Breast epithelium (tissue), 4 donors: ENCODE results near the gene NOS1AP. TPM values are rescaled to one million over a fixed set of nuclear protein-coding genes. Genes with fewer than 3 reads are reported as not detected.

Source experiments
- DNase-seq, 2 donors: peaks; one replicate each; pipeline ENCODE4 v3.0.0-alpha.2; 2019; ENCODE audit warnings: low spot score in 2 of 2
- H3K27ac ChIP-seq, 2 donors: fragments of 200-600 bp; sonication (generic) in 1 of 2; one replicate each; pipeline ENCODE4 v1.5.1; 2016 to 2019; ENCODE audit warnings: mild to moderate bottlenecking in 1 of 2
- H3K27me3 ChIP-seq, 2 donors: fragments of 200-600 bp; sonication (generic) in 1 of 2; one replicate each; pipeline versions ENCODE4 v1.5.1 to v1.6.0; 2017 to 2019; ENCODE audit warnings: control low read depth in 1 of 2, mild to moderate bottlenecking in 1 of 2
- H3K36me3 ChIP-seq: fragments of 200-600 bp; one replicate; pipeline ENCODE4 v1.5.1; 2019
- H3K4me1 ChIP-seq, 2 donors: fragments of 200-600 bp; sonication (generic); one replicate each; pipeline ENCODE4 v1.5.1; 2016 to 2019; ENCODE audit warnings: control low read depth in 1 of 2
- H3K4me3 ChIP-seq, 3 donors: fragments of 200-600 bp; sonication (generic); 1 replicate in 2 of 3; 2 replicates in 1 of 3; pipeline ENCODE4 v1.5.1; 2016 to 2019; ENCODE audit warnings: mild to moderate bottlenecking in 3 of 3, moderate library complexity in 2 of 3
- H3K9me3 ChIP-seq, 2 donors: fragments of 200-600 bp; sonication (generic) in 1 of 2; one replicate each; pipeline ENCODE4 v1.5.1; 2016 to 2019; ENCODE audit warnings: control low read depth in 1 of 2
- POLR2A ChIP-seq: fragments of 450-650 bp; IDR thresholded peaks from one replicate; pipeline ENCODE4 v1.6.1; 2016; ENCODE audit warnings: antibody characterized with exemption, mild to moderate bottlenecking, moderate library complexity
- POLR2AphosphoS5 ChIP-seq, 3 donors: sonication (generic); formaldehyde crosslinking; IDR thresholded peaks; one replicate each; pipeline ENCODE4 v1.6.1; 2017; ENCODE audit warnings: antibody characterized with exemption in 3 of 3
- intact Hi-C: fragments of 100-400 bp; cut with DNase I; formaldehyde crosslinking; loops from one replicate; pipeline ENCODE4 v1.15.1; 2023; ENCODE audit warnings: low total_unique reads
- total RNA-seq, 3 donors: library from RNA; depleted of rRNA; stranded (reverse); fragments of >200 nt; gene quantifications; one replicate each; pipeline ENCODE4 v1.1.0, GENCODE V29; 2016
- TF ChIP-seq, protein P1 (sequence below), 3 donors: fragments of 450-650 bp; IDR thresholded peaks; one replicate each; pipeline ENCODE4 v1.5.1; 2016 to 2017; ENCODE audit warnings: antibody characterized with exemption in 3 of 3, mild to moderate bottlenecking in 3 of 3, moderate library complexity in 3 of 3

The NOS1AP gene
- 10 to 100 TPM in 2 of 3 donors, 1 to 10 TPM in 1; 2.2 to 17.6 (median 11.8) TPM for total RNA-seq

DNA sequence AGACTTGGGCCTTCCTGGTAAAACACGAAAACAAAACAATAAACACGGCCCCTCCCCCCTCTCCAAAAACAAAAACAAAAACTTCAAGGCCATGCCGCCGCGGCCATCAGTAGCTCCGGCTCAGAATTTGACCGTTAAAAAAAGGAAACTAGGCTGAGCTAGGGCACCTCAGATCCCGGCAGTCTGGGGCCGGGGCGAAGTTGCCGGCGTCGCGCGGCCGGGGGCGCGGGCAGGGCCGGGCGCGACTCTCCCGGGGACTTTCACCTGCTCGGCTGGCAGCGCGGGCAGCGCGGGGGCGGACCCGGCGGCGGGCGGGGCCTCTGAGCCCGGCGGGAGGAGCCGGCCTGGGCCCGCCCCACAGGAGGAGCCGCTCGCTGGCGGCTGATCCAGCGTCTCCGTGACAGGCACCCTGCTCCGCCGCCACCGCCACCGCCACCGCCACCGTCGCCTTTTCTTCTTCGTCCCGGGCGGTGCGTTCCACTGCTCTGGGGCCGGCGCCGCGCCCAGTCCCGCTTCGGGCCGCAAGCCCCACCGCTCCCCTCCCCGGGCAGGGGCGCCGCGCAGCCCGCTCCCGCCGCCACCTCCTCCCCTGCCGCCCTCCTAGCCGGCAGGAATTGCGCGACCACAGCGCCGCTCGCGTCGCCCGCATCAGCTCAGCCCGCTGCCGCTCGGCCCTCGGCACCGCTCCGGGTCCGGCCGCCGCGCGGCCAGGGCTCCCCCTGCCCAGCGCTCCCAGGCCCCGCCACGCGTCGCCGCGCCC is at the start of gene NOS1AP:
TSS of gene NOS1AP (plus strand) at position 358 of the 760 bp plus-strand sequence. CDS start 487 bp downstream, outside the sequence.
- Histone ChIP-seq H3K4me1 (peaks cover 0 to 6% of the 10 kb centered on the region in 2 donors), H3K36me3 (no peaks in the 10 kb centered on the region), H3K27ac (peak within 1 kb of the TSS; percentile 80 to 86), H3K4me3 (peak within 1 kb of the TSS; percentile 54 to 97 (median 87)), H3K9me3 (peaks cover 0 to 1% of the 10 kb centered on the region in 2 donors), H3K27me3 (no peaks in the 10 kb centered on the region)
- peak; percentile 77 to 79 for DNase-seq
- TF ChIP-seq, protein P1, sequence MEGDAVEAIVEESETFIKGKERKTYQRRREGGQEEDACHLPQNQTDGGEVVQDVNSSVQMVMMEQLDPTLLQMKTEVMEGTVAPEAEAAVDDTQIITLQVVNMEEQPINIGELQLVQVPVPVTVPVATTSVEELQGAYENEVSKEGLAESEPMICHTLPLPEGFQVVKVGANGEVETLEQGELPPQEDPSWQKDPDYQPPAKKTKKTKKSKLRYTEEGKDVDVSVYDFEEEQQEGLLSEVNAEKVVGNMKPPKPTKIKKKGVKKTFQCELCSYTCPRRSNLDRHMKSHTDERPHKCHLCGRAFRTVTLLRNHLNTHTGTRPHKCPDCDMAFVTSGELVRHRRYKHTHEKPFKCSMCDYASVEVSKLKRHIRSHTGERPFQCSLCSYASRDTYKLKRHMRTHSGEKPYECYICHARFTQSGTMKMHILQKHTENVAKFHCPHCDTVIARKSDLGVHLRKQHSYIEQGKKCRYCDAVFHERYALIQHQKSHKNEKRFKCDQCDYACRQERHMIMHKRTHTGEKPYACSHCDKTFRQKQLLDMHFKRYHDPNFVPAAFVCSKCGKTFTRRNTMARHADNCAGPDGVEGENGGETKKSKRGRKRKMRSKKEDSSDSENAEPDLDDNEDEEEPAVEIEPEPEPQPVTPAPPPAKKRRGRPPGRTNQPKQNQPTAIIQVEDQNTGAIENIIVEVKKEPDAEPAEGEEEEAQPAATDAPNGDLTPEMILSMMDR (IDR thresholded peaks at IDR 0.05) = no peak
- TF ChIP-seq POLR2AphosphoS5 (IDR thresholded peaks at IDR 0.05) = no peak
- TF ChIP-seq POLR2A = no peak
- intact Hi-C loops = no loop called here

DNA sequence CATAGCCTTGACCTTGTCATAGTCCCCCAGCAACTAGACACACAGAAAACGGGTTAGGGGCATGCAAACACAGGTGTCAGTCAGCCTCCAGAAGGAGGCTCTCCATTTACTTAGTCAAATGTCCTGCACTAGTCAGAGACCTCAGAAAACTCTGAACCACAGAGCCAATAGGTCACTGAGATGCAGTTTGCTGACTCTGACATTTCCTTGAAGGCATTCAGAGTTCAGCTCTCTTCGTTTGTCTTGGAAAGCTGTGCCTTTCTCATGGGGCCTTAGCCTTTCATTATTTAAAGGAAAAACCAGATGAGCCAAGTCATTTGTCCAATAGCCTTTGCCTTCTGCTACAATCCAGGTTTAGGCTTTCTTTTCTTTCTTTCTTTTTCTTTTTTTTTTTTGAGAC is 49.3 kb upstream of the NOS1AP start:
- H3K9me3 ChIP-seq = no peaks in the 10 kb centered on the region
- no peak overlapping the region for H3K27ac ChIP-seq
- intact Hi-C loops = no loop called here
- no peaks in the 10 kb centered on the region for H3K36me3 ChIP-seq
- DNase-seq = no peak
- H3K4me1 ChIP-seq = no peaks in the 10 kb centered on the region
- TF ChIP-seq POLR2AphosphoS5 (IDR thresholded peaks at IDR 0.05) = no peak
- no peak for TF ChIP-seq POLR2A
- TF ChIP-seq, protein P1 (IDR thresholded peaks at IDR 0.05) = no peak
- no peaks in the 10 kb centered on the region for H3K27me3 ChIP-seq
- no peak overlapping the region for H3K4me3 ChIP-seq

DNA sequence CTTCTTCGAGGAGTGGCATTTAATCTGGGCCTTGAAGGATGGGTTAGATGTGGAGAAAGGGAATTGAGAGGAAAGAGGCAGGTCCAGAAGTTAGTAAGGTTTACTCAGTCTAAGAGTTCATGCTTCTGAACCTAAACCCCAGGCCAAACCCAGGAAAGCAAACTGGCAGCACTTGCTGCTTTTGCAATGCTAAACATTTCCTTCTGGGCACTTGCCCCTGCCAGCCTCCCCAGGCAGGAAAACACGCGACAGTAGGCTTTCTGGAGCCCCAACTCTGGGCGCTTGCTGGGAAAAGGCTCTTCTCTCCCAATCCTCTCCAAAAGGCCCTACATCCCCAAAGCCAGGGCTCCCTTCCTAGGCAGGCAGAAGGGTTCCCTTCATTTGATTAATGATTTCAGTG is 48.4 kb upstream of the NOS1AP start:
- H3K4me1 ChIP-seq = no peaks in the 10 kb centered on the region
- intact Hi-C loops = no loop called here
- no peaks in the 10 kb centered on the region for H3K27me3 ChIP-seq
- H3K9me3 ChIP-seq = no peaks in the 10 kb centered on the region
- TF ChIP-seq POLR2A (no peak), POLR2AphosphoS5 (IDR thresholded peaks at IDR 0.05) (no peak)
- TF ChIP-seq, protein P1 (IDR thresholded peaks at IDR 0.05) = no peak
- H3K36me3 ChIP-seq = no peaks in the 10 kb centered on the region
- H3K4me3 ChIP-seq = no peak overlapping the region
- peak overlapping the region in 1 of 2 donors; percentile 19 for H3K27ac ChIP-seq
- no peak for DNase-seq

DNA sequence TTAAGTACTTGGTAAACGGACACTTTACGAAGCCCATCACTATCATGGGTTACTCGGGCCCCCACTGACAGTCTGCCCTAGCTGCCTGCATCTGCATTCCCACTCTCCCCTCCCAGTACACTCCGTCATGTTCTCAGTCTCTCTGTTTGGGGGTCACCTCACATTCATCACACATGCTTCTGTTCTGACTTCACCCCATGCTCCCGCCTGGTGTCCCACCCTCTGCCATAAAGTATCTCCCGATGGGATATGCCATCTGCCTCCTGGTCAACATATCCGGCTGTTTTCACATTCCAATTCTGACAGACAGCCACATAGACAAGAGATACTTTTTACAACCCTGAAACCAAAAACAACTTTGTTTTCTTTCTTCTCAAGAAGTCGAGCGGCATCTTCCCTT is 46.9 kb upstream of the NOS1AP start:
- no peaks in the 10 kb centered on the region for H3K36me3 ChIP-seq
- no peak for TF ChIP-seq POLR2A
- TF ChIP-seq, protein P1 (IDR thresholded peaks at IDR 0.05) = no peak
- no peak for TF ChIP-seq POLR2AphosphoS5 (IDR thresholded peaks at IDR 0.05)
- H3K9me3 ChIP-seq = no peaks in the 10 kb centered on the region
- intact Hi-C loops = no loop called here
- H3K27ac ChIP-seq = no peak overlapping the region
- H3K27me3 ChIP-seq = peaks cover 0 to 5% of the 10 kb centered on the region in 2 donors
- no peaks in the 10 kb centered on the region for H3K4me1 ChIP-seq
- no peak for DNase-seq
- H3K4me3 ChIP-seq = peak overlapping the region; percentile 60 to 91 (median 69)

DNA sequence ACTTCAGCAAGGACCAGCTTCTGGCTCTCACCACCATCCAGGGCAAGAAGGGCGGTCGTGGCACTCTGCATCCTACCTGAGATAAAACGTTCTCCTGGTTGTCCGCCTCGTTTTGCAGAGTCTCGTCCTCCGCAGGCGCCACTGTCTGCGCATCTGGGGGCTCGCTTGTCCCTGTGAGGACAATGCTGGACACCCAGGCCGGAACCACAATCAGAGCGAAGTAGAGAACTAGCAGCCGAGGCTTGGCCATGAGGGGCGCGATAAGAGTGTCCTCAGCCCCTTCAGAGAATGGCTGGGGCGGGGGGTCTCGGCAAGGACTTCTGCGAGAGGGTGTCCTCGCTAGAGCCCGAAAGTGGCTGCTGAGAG is 46.3 kb upstream of the NOS1AP start:
- H3K27me3 ChIP-seq = peaks cover 0 to 5% of the 10 kb centered on the region in 2 donors
- no peak for TF ChIP-seq POLR2A
- TF ChIP-seq POLR2AphosphoS5 (IDR thresholded peaks at IDR 0.05) = no peak
- TF ChIP-seq, protein P1 (IDR thresholded peaks at IDR 0.05) = no peak
- DNase-seq = no peak
- H3K4me3 ChIP-seq = peak overlapping the region; percentile 60 to 91 (median 69)
- no peaks in the 10 kb centered on the region for H3K9me3 ChIP-seq
- H3K4me1 ChIP-seq = no peaks in the 10 kb centered on the region
- no peaks in the 10 kb centered on the region for H3K36me3 ChIP-seq
- intact Hi-C loops = no loop called here
- H3K27ac ChIP-seq = peak overlapping the region; percentile 40 to 74
